Muscle layer of duodenum (tissue), 2 donors: ENCODE results near the gene WIZ.
A peak's percentile ranks its signal among the peaks of the same experiment; 100 is the strongest.
"Not testable (repeated sequence)": the region's sequence is repeated elsewhere in the genome, so short reads cannot be mapped to it uniquely, and the experiment has no call there.

Source experiments
- H3K27ac ChIP-seq: one replicate; pipeline ENCODE4 v1.7.0; 2013; ENCODE audit warnings: mild to moderate bottlenecking, low read length
- H3K27me3 ChIP-seq: one replicate; pipeline ENCODE4 v1.7.0; 2013; ENCODE audit warnings: low read depth, mild to moderate bottlenecking, control low read depth, low read length
- H3K36me3 ChIP-seq, 2 donors: one replicate each; pipeline ENCODE4 v1.7.0; 2013; ENCODE audit warnings: low read length in 2 of 2, control low read depth in 1 of 2, mild to moderate bottlenecking in 1 of 2; ENCODE audit not compliant: insufficient read depth in 2 of 2, control insufficient read depth in 1 of 2
- H3K4me1 ChIP-seq, 2 donors: one replicate each; pipeline ENCODE4 v1.7.0; 2013; ENCODE audit warnings: low read length in 2 of 2, mild to moderate bottlenecking in 2 of 2, control low read depth in 1 of 2, moderate library complexity in 1 of 2; ENCODE audit not compliant: insufficient read depth in 2 of 2, control insufficient read depth in 1 of 2
- H3K4me3 ChIP-seq, 2 donors: one replicate each; pipeline ENCODE4 v1.7.0; 2013; ENCODE audit warnings: low read length in 2 of 2, low read depth in 1 of 2, mild to moderate bottlenecking in 1 of 2
- H3K9me3 ChIP-seq, 2 donors: one replicate each; pipeline ENCODE4 v1.7.0; 2013; ENCODE audit warnings: low read length in 2 of 2, control low read depth in 1 of 2, mild to moderate bottlenecking in 1 of 2; ENCODE audit not compliant: control insufficient read depth in 1 of 2
- donor health status: healthy.

The WIZ gene

GRCh38 chr19:15475611-15476010 is 25.9 kb upstream of the WIZ start:
- no peaks in the 10 kb centered on the region for H3K36me3 ChIP-seq
- H3K4me1 ChIP-seq = no peaks in the 10 kb centered on the region
- H3K9me3 ChIP-seq = peaks cover 0 to 7% of the 10 kb centered on the region in 2 donors
- H3K27ac ChIP-seq = no peak overlapping the region
- H3K27me3 ChIP-seq = no peaks in the 10 kb centered on the region
- no peak overlapping the region for H3K4me3 ChIP-seq

GRCh38 chr19:15475169-15475568 is 25.4 kb upstream of the WIZ start:
- no peak overlapping the region for H3K4me3 ChIP-seq
- no peak overlapping the region for H3K27ac ChIP-seq
- peaks cover 0 to 7% of the 10 kb centered on the region in 2 donors for H3K9me3 ChIP-seq
- H3K4me1 ChIP-seq = no peaks in the 10 kb centered on the region
- no peaks in the 10 kb centered on the region for H3K36me3 ChIP-seq
- H3K27me3 ChIP-seq = no peaks in the 10 kb centered on the region

GRCh38 chr19:15473821-15474220 is 24.1 kb upstream of the WIZ start:
- not testable (repeated sequence) for H3K27ac ChIP-seq, H3K4me1 ChIP-seq, H3K9me3 ChIP-seq, H3K27me3 ChIP-seq, H3K36me3 ChIP-seq, H3K4me3 ChIP-seq

- no peak overlapping the region for H3K27ac ChIP-seq
These were observed 21.9 kb upstream of the WIZ start for GRCh38 chr19:15471639-15472101.

GRCh38 chr19:15469513-15470297 is 19.9 kb upstream of the WIZ start:
- Histone ChIP-seq H3K4me1 (peaks cover 0 to 7% of the 10 kb centered on the region in 2 donors), H3K36me3 (no peaks in the 10 kb centered on the region), H3K4me3 (peak overlapping the region in 1 of 2 donors; percentile 52), H3K27me3 (peaks cover 10% of the 10 kb centered on the region), H3K9me3 (peaks cover 0 to 3% of the 10 kb centered on the region in 2 donors), H3K27ac (no peak overlapping the region)

More at GRCh38 chr19:15471639-15472101, 21.9 kb upstream of the WIZ start:
- Histone ChIP-seq H3K36me3 (no peaks in the 10 kb centered on the region), H3K9me3 (peaks cover 0 to 7% of the 10 kb centered on the region in 2 donors), H3K4me3 (no peak overlapping the region), H3K27me3 (peaks cover 10% of the 10 kb centered on the region), H3K4me1 (peaks cover 0 to 7% of the 10 kb centered on the region in 2 donors)

- H3K36me3 ChIP-seq = no peaks in the 10 kb centered on the region
- no peak overlapping the region for H3K27ac ChIP-seq
- H3K27me3 ChIP-seq = peaks cover 10% of the 10 kb centered on the region
- peak overlapping the region in 1 of 2 donors; percentile 52 for H3K4me3 ChIP-seq
- peaks cover 0 to 3% of the 10 kb centered on the region in 2 donors for H3K9me3 ChIP-seq
- H3K4me1 ChIP-seq = peaks cover 0 to 7% of the 10 kb centered on the region in 2 donors
These were observed 19.1 kb upstream of the WIZ start for GRCh38 chr19:15468675-15469512.

- Histone ChIP-seq H3K36me3 (no peaks in the 10 kb centered on the region), H3K27ac (no peak overlapping the region), H3K4me1 (peaks cover 0 to 7% of the 10 kb centered on the region in 2 donors), H3K9me3 (peaks cover 0 to under 1% of the 10 kb centered on the region in 2 donors), H3K4me3 (no peak overlapping the region), H3K27me3 (peaks cover 10% of the 10 kb centered on the region)
These were observed 18.0 kb upstream of the WIZ start for GRCh38 chr19:15467734-15468214.

GRCh38 chr19:15466851-15467733 is 17.3 kb upstream of the WIZ start:
- Histone ChIP-seq H3K27ac (no peak overlapping the region), H3K27me3 (peaks cover 10% of the 10 kb centered on the region), H3K4me1 (peaks cover 0 to 7% of the 10 kb centered on the region in 2 donors), H3K4me3 (no peak overlapping the region), H3K9me3 (no peaks in the 10 kb centered on the region), H3K36me3 (no peaks in the 10 kb centered on the region)

- Histone ChIP-seq H3K4me3 (peak within 1 kb of the TSS; percentile 12 to 47), H3K9me3 (no peaks in the 10 kb centered on the region), H3K27me3 (peaks cover 10% of the 10 kb centered on the region), H3K27ac (no peak within 1 kb of the TSS), H3K4me1 (peaks cover 0 to 4% of the 10 kb centered on the region in 2 donors), H3K36me3 (no peaks in the 10 kb centered on the region)
These were observed 14.9 kb upstream of the WIZ start, which contains the start of gene RASAL3 for GRCh38 chr19:15464394-15465385. RASAL3 (minus strand) TSS chr19:15464544; CDS start chr19:15464358, 186 bp downstream.
